ENCODE data around the gene MPC1L. TPM values are rescaled to one million over a fixed set of nuclear protein-coding genes. Genes with fewer than 3 reads are reported as not detected.

The MPC1L gene
- total RNA-seq, 4 donors from 2014 or later = not detected

DNA sequence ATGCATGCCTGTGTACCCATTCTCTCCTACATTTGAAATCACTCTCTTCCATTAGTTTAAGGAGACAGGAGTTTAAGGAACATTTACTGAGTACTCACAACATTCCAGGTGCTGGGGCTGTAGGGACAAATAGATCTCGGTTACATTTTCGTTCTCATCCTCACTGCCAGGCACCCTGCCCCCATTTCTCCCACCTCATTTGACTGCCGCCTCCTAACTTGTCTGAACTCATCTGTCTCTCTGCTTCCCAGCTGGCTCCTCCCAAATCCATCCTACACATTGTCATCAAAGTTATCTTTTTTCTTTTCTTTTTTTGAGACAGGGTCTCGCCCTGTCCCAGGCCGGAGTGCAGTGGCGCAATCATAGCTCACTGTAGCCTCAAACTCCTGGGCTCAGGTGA, 19.8 kb upstream of the MPC1L start:
- Histone ChIP-seq H3K4me3 (no peak overlapping the region), H3K4me1 (no peaks in the 10 kb centered on the region), H3K9me3 (no peaks in the 10 kb centered on the region), H3K27me3 (no peaks in the 10 kb centered on the region), H3K36me3 (peaks cover 0 to 15% (median 0%) of the 10 kb centered on the region in 3 donors), H3K27ac (no peak overlapping the region)
- DNase-seq = no peak
- no peak for TF ChIP-seq POLR2A (IDR thresholded peaks at IDR 0.05)
- TF ChIP-seq CTCF (IDR thresholded peaks at IDR 0.05) = no peak

GRCh38 chrX:40607381-40607780, 15.8 kb upstream of the MPC1L start:
- Histone ChIP-seq H3K4me1 (no peaks in the 10 kb centered on the region), H3K27me3 (no peaks in the 10 kb centered on the region), H3K36me3 (no peaks in the 10 kb centered on the region), H3K9me3 (no peaks in the 10 kb centered on the region), H3K27ac (no peak overlapping the region), H3K4me3 (no peak overlapping the region)
- no peak for DNase-seq
- no peak for TF ChIP-seq POLR2A (IDR thresholded peaks at IDR 0.05)
- no peak for TF ChIP-seq CTCF (IDR thresholded peaks at IDR 0.05)

DNA sequence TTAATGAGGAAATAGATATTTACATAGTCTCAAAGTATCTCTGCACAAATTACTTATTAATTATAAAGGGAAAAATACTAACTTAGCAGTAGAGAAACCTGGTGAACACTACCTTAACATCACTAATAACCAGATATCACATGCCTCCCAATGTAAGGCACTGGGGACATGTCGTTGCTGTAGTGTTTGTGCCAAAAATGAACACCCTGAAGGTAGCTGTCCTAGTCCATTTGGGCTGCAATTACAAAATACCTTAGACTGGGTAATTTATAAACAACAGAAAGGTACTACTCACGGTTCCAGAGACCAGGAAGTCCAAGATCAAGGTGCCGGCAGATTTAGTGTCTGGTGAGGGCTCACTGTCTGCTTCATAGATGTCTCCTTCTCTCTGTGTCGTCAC, 10.7 kb upstream of the MPC1L start:
- Histone ChIP-seq H3K4me1 (no peaks in the 10 kb centered on the region), H3K4me3 (no peak overlapping the region), H3K36me3 (no peaks in the 10 kb centered on the region), H3K9me3 (no peaks in the 10 kb centered on the region), H3K27me3 (no peaks in the 10 kb centered on the region), H3K27ac (no peak overlapping the region)
- TF ChIP-seq POLR2A (IDR thresholded peaks at IDR 0.05) (no peak), CTCF (IDR thresholded peaks at IDR 0.05) (no peak)
- DNase-seq = no peak

DNA sequence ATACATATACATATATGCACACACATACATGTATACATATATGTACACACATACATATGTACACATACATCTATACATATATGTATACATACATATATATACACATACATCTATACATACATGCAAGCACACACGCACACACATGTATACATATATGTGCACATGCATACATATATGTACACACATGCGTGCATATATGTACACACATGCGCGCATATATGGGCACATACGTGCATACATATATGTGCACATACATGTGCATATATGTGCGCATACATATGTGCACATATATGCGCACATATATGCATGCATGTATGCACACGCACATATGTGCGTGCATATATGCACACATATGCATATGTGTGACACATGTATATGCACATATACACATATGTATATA, 7.3 kb upstream of the MPC1L start:
- H3K4me1 ChIP-seq = no peaks in the 10 kb centered on the region
- no peak overlapping the region for H3K4me3 ChIP-seq
- H3K27me3 ChIP-seq = no peaks in the 10 kb centered on the region
- H3K36me3 ChIP-seq = no peaks in the 10 kb centered on the region
- TF ChIP-seq POLR2A (IDR thresholded peaks at IDR 0.05) (no peak), CTCF (IDR thresholded peaks at IDR 0.05) (no peak)
- no peak for DNase-seq
- no peaks in the 10 kb centered on the region for H3K9me3 ChIP-seq
- no peak overlapping the region for H3K27ac ChIP-seq

- Histone ChIP-seq H3K9me3 (no peaks in the 10 kb centered on the region), H3K27me3 (no peaks in the 10 kb centered on the region), H3K36me3 (no peaks in the 10 kb centered on the region), H3K4me3 (no peak overlapping the region), H3K4me1 (no peaks in the 10 kb centered on the region), H3K27ac (no peak overlapping the region)
- TF ChIP-seq POLR2A (IDR thresholded peaks at IDR 0.05) = no peak
- no peak for TF ChIP-seq CTCF (IDR thresholded peaks at IDR 0.05)
- no peak for DNase-seq
Observed at GRCh38 chrX:40617566-40617965, 5.7 kb upstream of the MPC1L start.

DNA sequence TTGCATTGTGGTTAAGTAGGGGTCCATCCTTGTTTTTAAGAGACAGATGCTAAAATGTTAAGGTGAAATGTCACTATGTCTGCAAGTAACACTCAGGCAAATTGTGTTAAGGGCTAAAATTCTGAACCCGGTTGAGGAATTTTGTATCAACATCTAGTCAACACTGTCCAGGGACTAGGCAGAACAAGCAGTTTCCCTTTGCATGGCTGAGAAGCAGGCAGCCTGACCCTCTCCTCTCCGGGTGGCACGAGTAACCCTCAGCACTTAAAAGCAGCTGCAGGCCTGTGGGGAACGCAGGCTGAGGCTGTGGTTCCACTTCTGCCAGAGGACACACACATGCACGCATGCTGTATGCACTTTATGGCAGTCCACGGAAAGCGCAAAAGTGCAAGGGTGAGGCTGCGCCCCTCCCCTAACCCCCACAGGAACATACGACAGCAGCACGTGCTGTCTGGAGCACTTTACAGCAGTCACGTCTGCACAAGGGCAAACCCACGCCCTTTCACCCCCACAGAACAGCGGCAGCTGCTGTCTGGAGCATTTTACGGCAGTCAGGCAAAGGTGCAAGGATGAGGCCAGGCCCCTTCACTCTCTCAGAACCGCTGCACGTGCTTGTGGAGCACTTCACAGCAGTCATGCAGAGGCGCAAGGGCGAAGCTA, 619 bp upstream of the MPC1L start:
- Histone ChIP-seq H3K4me1 (no peaks in the 10 kb centered on the region), H3K27ac (peak overlapping the region in 1 of 4 donors; percentile 5), H3K9me3 (no peaks in the 10 kb centered on the region), H3K36me3 (peaks cover 0 to 3% (median 0%) of the 10 kb centered on the region in 3 donors), H3K27me3 (no peaks in the 10 kb centered on the region), H3K4me3 (no peak overlapping the region)
- TF ChIP-seq CTCF (IDR thresholded peaks at IDR 0.05) (no peak), POLR2A (IDR thresholded peaks at IDR 0.05) (peak in 1 of 2 donors; percentile 19)
- DNase-seq = peak in 2 of 3 donors; percentile 66 to 77

Data from Peyer's patch (tissue), 4 donors.